CD4-positive, alpha-beta T cell (primary cell): Measurements from ENCODE around the gene MAP3K19. TPM values are rescaled to one million over a fixed set of nuclear protein-coding genes. Genes with fewer than 3 reads are reported as not detected.

Source experiments
- ATAC-seq: fragments of 200-7000 bp; cut with Tn5 transposase; one replicate; pipeline ENCODE4 v1.10.0; 2022; ENCODE audit warnings: mild to moderate bottlenecking; ENCODE audit not compliant: poor library complexity
- CTCF ChIA-PET: fragments of 350-600 bp; sonication (Branson Sonifier 250); formaldehyde crosslinking; loops from one replicate; lab custom pipeline; 2021; ENCODE audit warnings: antibody characterized with exemption, inconsistent platforms; lab: Charles Lee
- POLR2A ChIA-PET: fragments of 350-600 bp; sonication (Branson Sonifier 250); formaldehyde crosslinking; loops from one replicate; lab custom pipeline; 2021; ENCODE audit warnings: antibody characterized with exemption, inconsistent platforms; lab: Charles Lee
- DNase-seq, 14 experiments: peaks; one replicate each; pipeline ENCODE4 v3.0.0-alpha.2; 2013 to 2020; ENCODE audit warnings: mixed read lengths in 2 of 14
- H3K27ac ChIP-seq, 2 donors: one replicate each; pipeline versions ENCODE4 v1.5.1 to v1.7.0; 2013; ENCODE audit warnings: low read length in 2 of 2, low read depth in 1 of 2, mild to moderate bottlenecking in 1 of 2
- H3K27me3 ChIP-seq, 2 experiments: 1 replicate in 1 of 2; 2 replicates in 1 of 2; pipeline versions ENCODE4 v1.6.1 to v1.7.0; 2013; ENCODE audit warnings: low read length in 2 of 2, control low read depth in 1 of 2, mild to moderate bottlenecking in 1 of 2, moderate library complexity in 1 of 2; ENCODE audit not compliant: insufficient read depth in 2 of 2, control insufficient read depth in 1 of 2
- H3K36me3 ChIP-seq: one replicate; pipeline ENCODE4 v1.6.1; 2013; ENCODE audit warnings: low read length, control low read depth; ENCODE audit not compliant: insufficient read depth
- H3K4me1 ChIP-seq: one replicate; pipeline ENCODE4 v1.6.1; 2013; ENCODE audit warnings: low read length, control low read depth; ENCODE audit not compliant: insufficient read depth
- H3K4me3 ChIP-seq: one replicate; pipeline ENCODE4 v1.5.1; 2013; ENCODE audit warnings: mild to moderate bottlenecking, low read length, moderate library complexity
- H3K9me3 ChIP-seq, 2 experiments: 1 replicate in 1 of 2; 2 replicates in 1 of 2; pipeline versions ENCODE4 v1.6.1 to v1.7.0; 2013; ENCODE audit warnings: low read length in 2 of 2, mild to moderate bottlenecking in 2 of 2, control low read depth in 1 of 2, moderate library complexity in 1 of 2; ENCODE audit not compliant: control insufficient read depth in 1 of 2, insufficient read depth in 1 of 2
- H3K27ac Mint-ChIP-seq: one replicate; pipeline ENCODE4 v1.8.0; 2020; ENCODE audit warnings: mixed read lengths
- H3K27me3 Mint-ChIP-seq: one replicate; pipeline ENCODE4 v1.8.0; 2021; ENCODE audit warnings: mixed read lengths
- H3K36me3 Mint-ChIP-seq: one replicate; pipeline ENCODE4 v1.8.0; 2021; ENCODE audit warnings: low read depth, mixed read lengths
- H3K4me1 Mint-ChIP-seq: one replicate; pipeline ENCODE4 v1.8.0; 2021; ENCODE audit warnings: low read depth, mixed read lengths
- H3K4me3 Mint-ChIP-seq: one replicate; pipeline ENCODE4 v1.8.0; 2020; ENCODE audit warnings: mild to moderate bottlenecking, mixed read lengths
- H3K9me3 Mint-ChIP-seq: one replicate; pipeline ENCODE4 v1.8.0; 2020; ENCODE audit warnings: mixed read lengths
- intact Hi-C, 2 experiments: fragments of 100-400 bp; cut with DNase I in 1 of 2; cut with micrococcal nuclease in 1 of 2; formaldehyde crosslinking; loops; one replicate each; pipeline versions ENCODE4 v1.15.1 to v1.9.0; 2023 to 2025; cut with DNase I, micrococcal nuclease
- total RNA-seq, 174 experiments: library from RNA in 2 of 174; stranded (reverse) in 2 of 174; gene quantifications; one replicate each; pipeline ENCODE4 v1.2.3 and lab custom pipeline; 2021 to 2026
- TF ChIP-seq, protein P1 (sequence below): fragments of 200-600 bp; IDR thresholded peaks from one replicate; pipeline ENCODE4 v1.8.0; 2022; ENCODE audit warnings: antibody characterized with exemption, mild to moderate bottlenecking

The MAP3K19 gene
- total RNA-seq, 2 experiments from 2014 or later = not detected

- peaks cover 60% of the 10 kb centered on the region for H3K36me3 ChIP-seq
- no peak overlapping the region for H3K4me3 ChIP-seq
- Mint-ChIP-seq H3K4me1 (peaks cover 64% of the 10 kb centered on the region), H3K9me3 (no peaks in the 10 kb centered on the region), H3K27me3 (no peaks in the 10 kb centered on the region), H3K27ac (no peak overlapping the region), H3K4me3 (no peak overlapping the region), H3K36me3 (peaks cover 80% of the 10 kb centered on the region)
- no peak for ATAC-seq
- intact Hi-C loops = no loop called here
- POLR2A ChIA-PET = no interaction called here
- CTCF ChIA-PET = no interaction called here
- H3K27me3 ChIP-seq = no peaks in the 10 kb centered on the region
- peaks cover 8% of the 10 kb centered on the region for H3K4me1 ChIP-seq
- DNase-seq = no peak
- TF ChIP-seq, protein P1, sequence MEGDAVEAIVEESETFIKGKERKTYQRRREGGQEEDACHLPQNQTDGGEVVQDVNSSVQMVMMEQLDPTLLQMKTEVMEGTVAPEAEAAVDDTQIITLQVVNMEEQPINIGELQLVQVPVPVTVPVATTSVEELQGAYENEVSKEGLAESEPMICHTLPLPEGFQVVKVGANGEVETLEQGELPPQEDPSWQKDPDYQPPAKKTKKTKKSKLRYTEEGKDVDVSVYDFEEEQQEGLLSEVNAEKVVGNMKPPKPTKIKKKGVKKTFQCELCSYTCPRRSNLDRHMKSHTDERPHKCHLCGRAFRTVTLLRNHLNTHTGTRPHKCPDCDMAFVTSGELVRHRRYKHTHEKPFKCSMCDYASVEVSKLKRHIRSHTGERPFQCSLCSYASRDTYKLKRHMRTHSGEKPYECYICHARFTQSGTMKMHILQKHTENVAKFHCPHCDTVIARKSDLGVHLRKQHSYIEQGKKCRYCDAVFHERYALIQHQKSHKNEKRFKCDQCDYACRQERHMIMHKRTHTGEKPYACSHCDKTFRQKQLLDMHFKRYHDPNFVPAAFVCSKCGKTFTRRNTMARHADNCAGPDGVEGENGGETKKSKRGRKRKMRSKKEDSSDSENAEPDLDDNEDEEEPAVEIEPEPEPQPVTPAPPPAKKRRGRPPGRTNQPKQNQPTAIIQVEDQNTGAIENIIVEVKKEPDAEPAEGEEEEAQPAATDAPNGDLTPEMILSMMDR = no peak
- H3K9me3 ChIP-seq = no peaks in the 10 kb centered on the region
- no peak overlapping the region for H3K27ac ChIP-seq
Observed at GRCh38 chr2:134936691-134937090, 110.6 kb downstream of the MAP3K19 start.

DNA sequence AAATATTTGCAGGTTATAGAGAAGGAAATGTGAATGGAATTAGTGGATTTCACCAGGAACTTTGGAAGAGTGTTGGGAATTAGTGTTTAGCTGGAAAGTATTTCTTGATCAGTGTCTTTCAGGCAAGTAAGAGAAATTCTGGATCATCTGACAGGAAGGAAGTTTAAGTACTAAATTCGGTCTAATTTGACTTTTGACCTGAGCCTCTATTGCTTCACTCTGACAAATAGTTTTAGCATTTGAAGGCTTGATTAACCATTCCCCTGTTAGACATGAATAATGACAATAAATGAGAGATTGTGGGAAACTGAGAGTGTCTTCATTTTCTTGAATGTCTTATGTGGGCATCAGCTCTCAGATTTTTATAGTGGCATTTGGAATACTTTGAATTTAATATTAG is 112.6 kb downstream of the MAP3K19 start:
- no peak overlapping the region for H3K27ac ChIP-seq

DNA sequence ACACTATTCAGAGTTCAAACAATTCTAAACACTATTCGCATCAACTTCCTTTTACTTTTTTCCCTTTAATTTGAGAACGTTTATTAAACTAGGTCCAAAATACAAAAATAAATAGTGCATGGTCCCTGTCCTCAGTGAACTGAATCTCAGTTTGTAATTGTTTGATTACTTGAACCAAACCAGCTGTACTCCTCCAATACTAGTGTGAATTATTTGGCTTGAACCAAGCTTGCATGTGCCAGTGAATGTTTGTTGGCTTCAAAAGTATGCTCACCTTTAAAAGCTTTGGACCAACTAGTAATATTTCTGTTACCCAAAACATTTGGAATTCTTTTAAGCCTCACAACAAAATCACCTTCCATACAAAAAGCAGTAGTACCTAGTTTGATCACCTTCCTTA is 113.1 kb downstream of the MAP3K19 start:
- POLR2A ChIA-PET = interaction anchor here (0.9 to 1.1 kb wide), 2 partner anchors 8 to 16 kb away, joined by 3 read pairs; partner anchors contain the start of gene CCNT2
- peaks cover 44% of the 10 kb centered on the region for H3K36me3 ChIP-seq
- H3K4me3 Mint-ChIP-seq = no peak overlapping the region

More for the DNA sequence above, 112.6 kb downstream of the MAP3K19 start:
- Histone ChIP-seq H3K27me3 (no peaks in the 10 kb centered on the region), H3K9me3 (no peaks in the 10 kb centered on the region), H3K4me1 (peaks cover 14% of the 10 kb centered on the region), H3K36me3 (peaks cover 46% of the 10 kb centered on the region), H3K4me3 (no peak overlapping the region)
- H3K4me1 Mint-ChIP-seq = peaks cover 75% of the 10 kb centered on the region
- peak overlapping the region; percentile 52 for H3K27ac Mint-ChIP-seq
- no peak overlapping the region for H3K4me3 Mint-ChIP-seq
- peaks cover 83% of the 10 kb centered on the region for H3K36me3 Mint-ChIP-seq
- ChIA-PET CTCF (no interaction called here), POLR2A (interaction anchor here (0.9 to 1.1 kb wide), 2 partner anchors 9 to 16 kb away, joined by 3 read pairs; partner anchors contain the start of gene CCNT2)
- ATAC-seq (no peak), DNase-seq (no peak)
- H3K9me3 Mint-ChIP-seq = no peaks in the 10 kb centered on the region
- TF ChIP-seq, protein P1 = no peak
- no peaks in the 10 kb centered on the region for H3K27me3 Mint-ChIP-seq
- intact Hi-C loops = no loop called here

More for the DNA sequence above, 113.1 kb downstream of the MAP3K19 start:
- Mint-ChIP-seq H3K27ac (peak overlapping the region; percentile 52), H3K36me3 (peaks cover 80% of the 10 kb centered on the region), H3K27me3 (no peaks in the 10 kb centered on the region), H3K9me3 (no peaks in the 10 kb centered on the region), H3K4me1 (peaks cover 76% of the 10 kb centered on the region)
- no peak overlapping the region for H3K27ac ChIP-seq
- TF ChIP-seq, protein P1 = no peak
- DNase-seq = no peak
- no peaks in the 10 kb centered on the region for H3K27me3 ChIP-seq
- H3K4me1 ChIP-seq = peaks cover 18% of the 10 kb centered on the region
- intact Hi-C loops = no loop called here
- no peak overlapping the region for H3K4me3 ChIP-seq
- ATAC-seq = no peak
- CTCF ChIA-PET = no interaction called here
- H3K9me3 ChIP-seq = no peaks in the 10 kb centered on the region
